Caki2 (cell line): Measurements from ENCODE around the gene HMX1. TPM values are rescaled to one million over a fixed set of nuclear protein-coding genes. Genes with fewer than 3 reads are reported as not detected.

ENCODE experiments used
- DNase-seq: peaks from one replicate; pipeline ENCODE4 v3.0.0-alpha.2; 2015; ENCODE audit warnings: low read depth
- in situ Hi-C: cut with HindIII; loops from 2 replicates; pipeline ENCODE4 v1.10.0; 2016; ENCODE audit warnings: low sequenced_read_pairs, low pct_unique_long_range_greater_than_20kb, mixed read lengths
- total RNA-seq: library from RNA; depleted of rRNA; stranded (reverse); fragments of >200 nt; shearing (Covaris generic); gene quantifications from 2 replicates; pipeline ENCODE4 v1.2.3, GENCODE V29; 2014; ENCODE audit warnings: low replicate concordance

The HMX1 gene
- total RNA-seq, 1 experiment from 2014 or later, result not detected

- in situ Hi-C loops, result no loop called here
Observed at GRCh38 chr4:8838296-8838960, 33.2 kb downstream of the HMX1 start.

GRCh38 chr4:8837181-8837841 lies 34.3 kb downstream of the HMX1 start:
- no peak for DNase-seq
- in situ Hi-C loops, result no loop called here

More at GRCh38 chr4:8838296-8838960, 33.2 kb downstream of the HMX1 start:
- DNase-seq, result no peak

GRCh38 chr4:8836664-8837171 lies 34.9 kb downstream of the HMX1 start:
- in situ Hi-C loops, result no loop called here
- no peak for DNase-seq

GRCh38 chr4:8835521-8836365 lies 35.9 kb downstream of the HMX1 start:
- in situ Hi-C loops, result no loop called here
- DNase-seq, result no peak

- in situ Hi-C loops, result no loop called here
Observed at GRCh38 chr4:8834681-8835220, 36.9 kb downstream of the HMX1 start.

GRCh38 chr4:8832113-8832915 lies 39.3 kb downstream of the HMX1 start:
- in situ Hi-C loops, result no loop called here
- DNase-seq, result no peak

More at GRCh38 chr4:8834681-8835220, 36.9 kb downstream of the HMX1 start:
- no peak for DNase-seq

- in situ Hi-C loops, result no loop called here
- no peak for DNase-seq
Observed at GRCh38 chr4:8831221-8832112, 40.2 kb downstream of the HMX1 start.

- DNase-seq, result no peak
- in situ Hi-C loops, result no loop called here
Observed at GRCh38 chr4:8830611-8831200, 40.9 kb downstream of the HMX1 start.

- DNase-seq, result no peak
- in situ Hi-C loops, result no loop called here
Observed at GRCh38 chr4:8830056-8830455, 41.6 kb downstream of the HMX1 start.

GRCh38 chr4:8829584-8829983 lies 42.1 kb downstream of the HMX1 start:
- DNase-seq, result no peak
- in situ Hi-C loops, result no loop called here

- in situ Hi-C loops, result no loop called here
- no peak for DNase-seq
Observed at GRCh38 chr4:8828869-8829268, 42.8 kb downstream of the HMX1 start.

- no peak for DNase-seq
- in situ Hi-C loops, result no loop called here
Observed at GRCh38 chr4:8821151-8821950, 50.3 kb downstream of the HMX1 start.

- in situ Hi-C loops, result no loop called here
- no peak for DNase-seq
Observed at GRCh38 chr4:8820178-8821102, 51.2 kb downstream of the HMX1 start.

- DNase-seq, result no peak
- in situ Hi-C loops, result no loop called here
Observed at GRCh38 chr4:8819473-8820177, 52.0 kb downstream of the HMX1 start.
